ENCODE results near the gene S1PR4.
A peak's percentile ranks its signal among the peaks of the same experiment; 100 is the strongest.
"Not testable (repeated sequence)": the region's sequence is repeated elsewhere in the genome, so short reads cannot be mapped to it uniquely, and the experiment has no call there.

The S1PR4 gene

DNA sequence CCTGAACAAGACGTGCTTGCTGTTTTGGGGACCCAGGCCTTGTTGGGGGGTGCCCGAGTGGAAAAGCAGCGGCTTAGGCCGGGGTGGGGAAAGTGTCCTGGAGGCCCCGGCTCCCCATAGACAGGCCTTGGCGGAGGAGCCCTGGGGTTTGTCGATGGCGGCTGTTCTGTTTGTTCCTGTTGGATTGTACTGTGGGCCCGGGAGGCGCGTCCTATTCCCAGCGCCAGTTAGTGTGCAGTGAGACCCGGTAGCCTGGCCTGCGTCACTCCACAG, 18.3 kb downstream of the S1PR4 start:
- DNase-seq: no peak

DNA sequence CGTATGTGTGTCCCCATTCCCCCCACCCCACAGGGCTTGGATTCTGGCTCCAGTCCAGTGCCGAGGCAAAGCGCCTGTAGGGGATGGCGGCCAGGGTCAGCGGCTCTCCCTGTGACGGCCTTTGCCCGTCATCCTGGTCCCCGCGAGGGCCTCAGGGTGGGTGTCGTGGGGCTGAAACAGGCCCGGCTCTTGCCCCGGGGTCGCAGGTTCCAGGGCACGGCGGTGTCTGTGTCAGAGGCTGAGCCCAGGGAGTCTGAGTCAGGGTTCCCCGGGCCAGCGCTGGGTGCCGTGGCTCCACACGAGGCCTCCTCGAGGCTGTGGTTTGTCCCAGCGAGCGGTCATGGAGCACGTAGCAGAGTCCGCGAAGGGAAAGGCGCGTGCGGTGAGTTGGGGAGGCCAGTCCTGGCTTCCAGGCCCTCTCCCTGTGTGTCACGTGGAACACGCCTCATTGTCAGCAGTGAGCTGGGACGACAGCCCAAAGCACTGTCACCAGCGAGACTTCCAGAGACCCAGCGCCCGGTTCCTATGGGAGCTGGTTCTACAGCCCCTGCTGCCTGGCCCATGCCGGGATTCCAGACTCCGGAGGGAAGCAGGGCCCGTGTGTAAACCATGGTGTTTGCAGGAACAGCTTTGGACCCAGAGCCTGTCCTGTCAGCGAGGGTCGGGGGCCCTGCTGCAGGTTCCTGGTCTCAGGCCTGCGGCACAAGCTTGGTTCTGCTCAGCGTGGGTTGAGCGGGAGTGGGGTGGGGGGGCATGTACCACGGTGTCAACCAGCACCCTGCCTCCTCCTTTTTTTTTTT, 20.5 kb downstream of the S1PR4 start:
- no peak for DNase-seq

DNA sequence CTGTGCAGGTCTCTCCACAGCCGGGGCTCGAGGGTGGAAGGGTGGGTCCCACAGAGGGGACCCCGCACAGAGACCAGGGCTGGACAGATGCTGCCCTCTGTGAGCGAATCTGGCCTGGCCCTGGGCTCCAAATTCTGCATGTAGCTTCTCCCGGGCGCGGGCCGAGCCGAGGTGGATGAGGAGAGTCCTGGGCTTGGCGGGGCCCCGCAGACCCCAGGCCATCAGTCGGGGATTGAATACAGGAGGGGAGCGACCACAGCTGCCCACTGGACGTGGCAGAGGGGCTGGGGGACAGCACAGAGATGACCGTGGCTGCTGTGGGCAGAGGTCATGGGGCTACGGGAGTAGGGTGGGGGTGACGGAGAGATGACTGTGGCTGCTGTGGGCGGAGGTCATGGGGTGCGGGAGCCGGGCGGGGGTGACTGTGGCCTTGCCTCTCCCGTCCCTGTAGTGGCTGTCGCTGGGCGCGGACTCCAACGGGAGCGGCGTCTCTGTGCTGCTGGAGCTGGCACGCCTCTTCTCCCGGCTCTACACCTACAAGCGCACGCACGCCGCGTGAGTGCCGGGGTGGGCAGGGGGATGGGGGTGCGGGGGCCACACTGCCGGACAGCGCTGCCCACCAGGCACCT, 22.6 kb downstream of the S1PR4 start:
- DNase-seq: no peak

- DNase-seq: no peak
These were observed 23.3 kb downstream of the S1PR4 start for GRCh38 chr19:3201911-3202310.

DNA sequence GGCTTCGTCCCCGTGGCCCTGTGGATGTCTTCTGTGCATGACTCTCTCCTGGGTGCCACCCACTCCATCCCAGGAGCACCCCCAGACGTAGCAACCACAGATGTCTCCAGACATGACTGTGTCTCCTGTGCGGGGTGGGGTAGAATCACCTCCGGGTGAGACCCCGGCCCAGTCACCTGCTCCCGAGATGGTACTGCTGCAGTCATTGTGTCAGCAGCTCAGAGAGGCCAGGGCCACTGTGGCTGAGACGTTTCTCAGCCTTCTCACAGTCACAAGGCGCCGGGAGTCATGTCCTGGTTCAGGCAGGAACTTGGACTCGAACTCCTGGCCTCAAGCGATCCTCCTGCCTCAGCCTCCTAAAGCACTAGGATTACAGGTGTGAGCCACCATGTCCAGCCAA, 23.8 kb downstream of the S1PR4 start:
- no peak for DNase-seq

DNA sequence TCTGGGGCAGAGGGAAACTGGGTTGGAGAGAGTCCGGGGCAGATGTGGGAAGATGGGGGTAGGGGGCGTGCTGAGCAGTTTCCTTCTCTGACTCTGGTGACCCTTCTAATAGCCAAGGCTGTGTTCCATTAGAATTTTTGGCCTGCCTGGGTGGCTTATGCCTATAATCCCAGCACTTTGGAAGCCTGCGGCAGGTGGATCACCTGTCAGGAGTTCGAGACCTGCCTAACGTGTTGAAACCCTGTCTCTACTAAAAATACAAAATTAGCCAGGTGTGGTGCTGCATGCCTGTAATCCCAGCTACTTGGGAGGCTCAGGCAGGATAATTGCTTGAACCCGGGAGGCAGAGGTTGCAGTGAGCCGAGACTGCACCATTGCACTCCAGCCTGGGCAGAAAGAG, 24.3 kb downstream of the S1PR4 start:
- DNase-seq: not testable (repeated sequence)

GRCh38 chr19:3203805-3204645, 25.5 kb downstream of the S1PR4 start:
- no peak for DNase-seq

GRCh38 chr19:3204646-3205275, 26.2 kb downstream of the S1PR4 start:
- no peak for DNase-seq

DNA sequence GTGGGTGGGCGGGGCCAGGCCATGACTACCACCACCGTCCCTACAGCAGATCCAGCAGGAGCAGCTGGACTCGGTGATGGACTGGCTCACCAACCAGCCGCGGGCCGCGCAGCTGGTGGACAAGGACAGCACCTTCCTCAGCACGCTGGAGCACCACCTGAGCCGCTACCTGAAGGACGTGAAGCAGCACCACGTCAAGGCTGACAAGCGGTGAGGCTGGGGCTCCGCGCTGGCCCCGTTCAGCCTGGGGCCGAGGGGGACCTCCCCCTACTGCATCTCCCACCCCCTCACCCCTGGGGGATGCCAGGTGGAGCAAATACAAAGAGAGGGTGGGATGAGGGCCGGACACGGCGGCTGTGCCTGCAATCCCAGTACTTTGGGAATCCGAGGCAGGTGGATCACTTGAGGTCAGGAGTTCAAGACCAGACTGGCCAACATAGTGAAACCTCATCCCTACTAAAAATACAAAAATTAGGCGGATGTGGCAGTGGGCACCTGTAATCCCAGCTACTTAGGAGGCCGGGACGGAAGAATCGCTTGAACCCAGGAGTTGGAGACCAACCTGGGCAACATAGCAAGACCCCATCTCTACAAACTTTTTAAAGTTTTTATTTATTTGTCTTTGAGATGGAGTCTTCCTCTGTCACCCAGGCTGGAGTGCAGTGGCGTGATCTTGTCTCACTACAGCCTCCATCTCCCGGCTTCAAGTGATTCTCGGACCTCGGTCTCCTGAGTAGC, 27.8 kb downstream of the S1PR4 start:
- DNase-seq: no peak

DNA sequence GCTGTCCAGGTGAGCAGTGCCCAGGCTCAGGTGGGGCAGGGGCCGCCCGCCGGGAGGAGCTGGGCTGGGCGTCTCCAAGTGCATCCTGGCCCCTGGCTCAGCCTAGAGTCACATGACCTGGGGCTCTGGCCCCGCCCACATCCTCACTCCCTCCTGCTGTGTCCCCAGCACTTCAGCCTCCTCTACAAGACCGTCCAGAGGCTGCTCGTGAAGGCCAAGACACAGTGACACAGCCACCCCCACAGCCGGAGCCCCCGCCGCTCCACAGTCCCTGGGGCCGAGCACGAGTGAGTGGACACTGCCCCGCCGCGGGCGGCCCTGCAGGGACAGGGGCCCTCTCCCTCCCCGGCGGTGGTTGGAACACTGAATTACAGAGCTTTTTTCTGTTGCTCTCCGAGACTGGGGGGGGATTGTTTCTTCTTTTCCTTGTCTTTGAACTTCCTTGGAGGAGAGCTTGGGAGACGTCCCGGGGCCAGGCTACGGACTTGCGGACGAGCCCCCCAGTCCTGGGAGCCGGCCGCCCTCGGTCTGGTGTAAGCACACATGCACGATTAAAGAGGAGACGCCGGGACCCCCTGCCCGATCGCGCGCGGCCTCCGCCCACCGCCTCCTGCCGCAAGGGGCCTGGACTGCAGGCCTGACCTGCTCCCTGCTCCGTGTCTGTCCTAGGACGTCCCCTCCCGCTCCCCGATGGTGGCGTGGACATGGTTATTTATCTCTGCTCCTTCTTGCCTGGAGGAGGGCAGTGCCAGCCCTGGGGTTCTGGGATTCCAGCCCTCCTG, 29.1 kb downstream of the S1PR4 start:
- DNase-seq: no peak

GRCh38 chr19:3208317-3209207, 30.0 kb downstream of the S1PR4 start:
- DNase-seq: no peak

DNA sequence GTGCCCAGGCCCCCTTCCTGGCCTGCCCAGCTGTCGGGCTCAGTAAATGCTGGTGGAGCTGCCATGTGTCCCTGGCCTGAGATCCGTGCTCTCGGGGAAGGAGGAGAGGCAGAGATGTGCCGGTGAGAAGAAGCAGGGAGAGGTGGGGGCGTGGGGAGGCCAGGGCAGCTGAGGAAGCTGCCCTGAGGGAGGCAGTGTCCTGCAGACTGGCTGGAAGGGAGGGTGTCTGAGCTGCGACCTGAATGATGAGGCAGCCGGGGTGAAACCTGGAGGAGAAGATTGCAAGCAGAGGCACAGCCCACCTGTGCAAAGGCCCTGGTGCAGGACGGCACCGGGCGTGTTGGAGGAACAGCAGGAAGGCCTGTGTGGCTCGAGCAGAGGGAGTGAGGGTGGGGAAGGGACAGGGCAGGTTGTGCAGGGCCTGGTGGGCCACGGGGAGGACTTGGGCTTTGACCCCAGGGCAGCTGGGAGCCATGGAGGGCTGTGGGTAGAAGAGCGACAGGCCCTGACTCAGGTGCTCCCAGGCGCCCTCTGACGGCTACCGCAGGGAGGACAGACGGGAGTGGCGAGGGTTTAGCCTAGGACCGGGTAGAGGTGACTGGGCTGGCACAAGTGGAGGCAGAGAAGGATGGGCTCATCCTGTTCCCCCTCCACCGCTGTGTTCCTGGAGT, 31.9 kb downstream of the S1PR4 start:
- peak; percentile 6 for DNase-seq

DNA sequence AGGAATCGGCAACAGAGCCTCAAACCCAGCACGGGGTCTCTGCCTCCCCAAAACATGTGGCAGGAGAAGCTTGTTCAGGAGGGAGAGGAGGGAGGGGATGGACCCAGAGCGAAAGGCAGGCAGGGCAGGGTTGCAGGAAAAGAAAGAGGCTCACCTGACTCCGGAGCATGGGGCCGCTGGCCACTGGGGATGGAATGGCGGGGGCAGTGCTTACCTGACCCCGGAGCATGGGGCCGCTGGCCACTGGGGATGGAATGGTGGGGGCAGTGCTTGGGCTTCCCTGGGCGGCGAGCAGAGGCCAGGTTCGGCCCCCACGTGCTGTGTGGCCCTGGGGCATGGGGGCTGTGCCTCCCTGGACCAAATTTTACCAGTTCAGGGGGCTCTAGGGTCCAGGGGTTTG, 32.6 kb downstream of the S1PR4 start:
- DNase-seq: no peak

- no peak for DNase-seq
These were observed 34.6 kb downstream of the S1PR4 start for GRCh38 chr19:3213159-3213558.

GRCh38 chr19:3216874-3217273, 38.3 kb downstream of the S1PR4 start:
- no peak for DNase-seq

GRCh38 chr19:3220576-3220975, 42.0 kb downstream of the S1PR4 start:
- DNase-seq: no peak

GRCh38 chr19:3221576-3221975, 43.0 kb downstream of the S1PR4 start:
- DNase-seq: not testable (repeated sequence)

DNA sequence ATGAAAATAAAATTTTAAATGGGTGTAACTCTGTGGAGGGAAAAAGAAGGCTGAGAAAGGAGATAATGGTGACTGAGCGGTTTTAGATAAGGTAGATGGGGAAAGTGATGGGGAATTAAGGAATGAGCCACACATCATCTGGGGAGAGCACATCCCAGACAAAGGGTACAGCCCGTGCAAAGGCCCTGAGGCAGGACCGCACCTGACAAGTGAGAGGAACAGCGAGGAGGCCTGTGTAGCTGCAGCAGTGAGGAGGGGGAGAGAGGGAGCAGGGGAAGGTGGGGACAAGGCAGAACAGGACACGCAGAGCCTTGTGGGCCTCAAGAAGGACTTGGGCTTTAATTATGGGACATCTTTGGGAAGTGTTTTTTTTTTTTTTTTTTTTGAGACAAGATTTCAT, 44.1 kb downstream of the S1PR4 start:
- no peak for DNase-seq

DNA sequence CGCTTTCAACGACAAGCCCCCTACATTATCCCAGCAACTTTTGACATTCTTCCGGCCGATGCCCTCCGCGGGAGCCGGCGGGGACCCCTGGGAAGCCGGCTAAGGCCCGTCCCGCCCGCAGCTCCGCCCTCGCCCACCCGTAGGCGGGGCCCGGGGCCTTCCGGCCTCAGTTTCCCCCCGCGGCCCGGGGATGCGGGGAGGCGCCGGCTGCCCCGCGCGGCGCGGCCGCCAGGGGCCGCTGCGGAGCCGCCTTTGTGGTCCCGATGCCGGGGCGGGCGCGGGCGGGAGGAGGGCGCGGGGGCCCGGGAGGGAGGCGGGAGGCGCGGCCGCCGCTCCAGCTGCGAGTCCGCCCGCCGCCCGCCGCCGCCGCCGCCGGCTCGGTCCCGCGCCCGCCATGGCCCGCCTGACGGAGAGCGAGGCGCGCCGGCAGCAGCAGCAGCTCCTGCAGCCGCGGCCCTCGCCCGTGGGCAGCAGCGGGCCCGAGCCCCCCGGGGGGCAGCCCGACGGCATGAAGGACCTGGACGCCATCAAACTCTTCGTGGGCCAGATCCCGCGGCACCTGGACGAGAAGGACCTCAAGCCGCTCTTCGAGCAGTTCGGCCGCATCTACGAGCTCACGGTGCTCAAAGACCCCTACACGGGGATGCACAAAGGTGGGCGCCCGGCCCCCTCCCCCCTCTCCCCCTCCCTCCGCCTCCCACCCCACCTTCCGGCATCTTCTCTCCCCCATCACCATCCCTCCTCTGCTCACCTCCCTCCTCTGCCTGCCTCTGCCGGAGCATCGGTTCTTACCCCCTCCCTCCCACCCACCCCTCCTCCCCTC, 46.0 kb downstream of the S1PR4 start, which contains the start of gene CELF5:
CELF5 (plus strand) TSS at position 316 of the 823 bp plus-strand sequence; CDS start at position 395, 79 bp downstream.
- peak; percentile 37 for DNase-seq
